Cardiac muscle cell (in vitro differentiated cells and primary cell): ENCODE results near the gene ROGDI. TPM values are rescaled to one million over a fixed set of nuclear protein-coding genes. Genes with fewer than 3 reads are reported as not detected.
A peak's percentile ranks its signal among the peaks of the same experiment; 100 is the strongest.

ENCODE experiments used
- DNase-seq, 2 donors: peaks; one replicate each; pipeline versions ENCODE4 v3.0.0 to v3.0.0-alpha.2; 2010 to 2017; ENCODE audit warnings: low read depth in 1 of 2, low spot score in 1 of 2
- H3K27ac ChIP-seq: fragments of 200-600 bp; sonication (generic); 2 replicates; pipeline ENCODE4 v1.5.1; 2016
- H3K27me3 ChIP-seq: fragments of 200-600 bp; sonication (generic); 2 replicates; pipeline ENCODE4 v1.6.0; 2016; ENCODE audit warnings: control low read depth
- H3K36me3 ChIP-seq: fragments of 200-600 bp; sonication (generic); 2 replicates; pipeline ENCODE4 v1.5.1; 2016; ENCODE audit warnings: control low read depth
- H3K4me1 ChIP-seq: fragments of 200-600 bp; sonication (generic); 2 replicates; pipeline ENCODE4 v1.8.1; 2017; ENCODE audit warnings: low read depth, mild to moderate bottlenecking, mixed run types
- H3K4me3 ChIP-seq: fragments of 200-600 bp; sonication (generic); 2 replicates; pipeline ENCODE4 v1.5.1; 2016; ENCODE audit warnings: mild to moderate bottlenecking
- H3K9me3 ChIP-seq: fragments of 200-600 bp; sonication (generic); 2 replicates; pipeline ENCODE4 v1.5.1; 2017; ENCODE audit warnings: low read depth, mild to moderate bottlenecking, control low read depth
- CTCF ChIP-seq: IDR thresholded peaks from 2 replicates; pipeline ENCODE4 v1.5.1; 2012; ENCODE audit warnings: low read depth, mild to moderate bottlenecking, low read length
- polyA plus RNA-seq: library from polyadenylated mRNA; unstranded; fragments of >200 nt; fragmentation: Nextera tagmentation; extraction: Ambion mirVana; gene quantifications from 2 replicates; pipeline ENCODE4 v1.2.1, GENCODE V29; 2016
- total RNA-seq: library from RNA; depleted of rRNA; stranded (reverse); fragments of >200 nt; gene quantifications from 2 replicates; pipeline ENCODE4 v1.2.3, GENCODE V29; 2016

Gene ROGDI
- total and polyA plus RNA-seq, 2 experiments from 2014 or later = 146 to 220 TPM

- no peaks in the 10 kb centered on the region for H3K4me1 ChIP-seq
- no peaks in the 10 kb centered on the region for H3K27me3 ChIP-seq
These were observed 11.0 kb upstream of the ROGDI start for GRCh38 chr16:4813251-4814003.

DNA sequence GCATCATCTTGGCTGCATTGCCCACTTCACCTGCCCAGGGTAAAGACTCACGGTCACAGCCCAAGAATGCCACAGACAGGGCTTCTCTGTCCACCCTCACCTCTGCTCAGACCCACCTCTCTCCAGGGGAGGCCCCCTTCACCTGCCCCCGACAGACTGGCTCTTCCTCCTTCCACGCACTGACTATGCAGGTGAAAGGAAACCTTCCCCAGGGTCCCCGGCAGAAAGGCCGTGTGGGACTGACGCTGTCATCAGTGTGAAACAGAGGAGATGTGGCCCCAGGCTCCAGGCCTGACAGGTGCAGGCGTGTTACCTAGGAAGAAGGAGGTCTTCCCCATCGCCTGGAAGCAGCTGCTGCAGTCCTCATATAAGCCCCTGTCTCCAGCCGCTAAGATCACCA lies 9.3 kb upstream of the ROGDI start:
- H3K27me3 ChIP-seq = no peaks in the 10 kb centered on the region
- no peaks in the 10 kb centered on the region for H3K4me1 ChIP-seq
- no peak for DNase-seq
- no peak for TF ChIP-seq CTCF
- no peak overlapping the region for H3K27ac ChIP-seq
- no peak overlapping the region for H3K4me3 ChIP-seq
- H3K36me3 ChIP-seq = peaks cover 55% of the 10 kb centered on the region
- no peaks in the 10 kb centered on the region for H3K9me3 ChIP-seq

More at GRCh38 chr16:4813251-4814003, 11.0 kb upstream of the ROGDI start:
- TF ChIP-seq CTCF = no peak
- DNase-seq = no peak
- no peaks in the 10 kb centered on the region for H3K9me3 ChIP-seq
- no peak overlapping the region for H3K27ac ChIP-seq
- H3K36me3 ChIP-seq = peaks cover 47% of the 10 kb centered on the region
- H3K4me3 ChIP-seq = no peak overlapping the region

GRCh38 chr16:4811242-4811641 lies 8.8 kb upstream of the ROGDI start:
- H3K4me3 ChIP-seq = no peak overlapping the region
- TF ChIP-seq CTCF = no peak
- no peak for DNase-seq
- H3K36me3 ChIP-seq = peaks cover 52% of the 10 kb centered on the region
- H3K27me3 ChIP-seq = no peaks in the 10 kb centered on the region
- H3K9me3 ChIP-seq = no peaks in the 10 kb centered on the region
- no peak overlapping the region for H3K27ac ChIP-seq
- no peaks in the 10 kb centered on the region for H3K4me1 ChIP-seq

DNA sequence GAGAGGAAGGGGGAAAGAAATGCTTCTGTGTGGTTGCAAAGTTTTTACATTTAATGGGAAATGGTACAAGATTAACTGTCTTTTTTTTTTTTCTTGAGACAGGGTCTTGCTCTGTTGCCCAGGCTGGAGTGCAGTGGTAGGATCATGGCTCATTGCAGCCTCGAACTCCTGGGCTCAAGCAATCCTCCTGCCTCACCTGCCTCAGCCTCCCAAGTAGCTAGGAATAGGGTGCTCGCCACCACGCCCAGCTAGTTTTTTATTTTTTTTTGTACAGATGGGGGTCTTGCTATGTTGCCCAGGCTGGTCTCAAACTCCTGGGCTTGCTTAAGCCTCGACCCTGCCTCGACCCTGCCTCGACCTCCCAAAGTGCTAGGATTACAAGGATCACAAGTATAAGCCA lies 3.8 kb upstream of the ROGDI start:
- peaks cover 35% of the 10 kb centered on the region for H3K4me1 ChIP-seq
- H3K9me3 ChIP-seq = no peaks in the 10 kb centered on the region
- H3K36me3 ChIP-seq = peaks cover 20% of the 10 kb centered on the region
- no peaks in the 10 kb centered on the region for H3K27me3 ChIP-seq
- no peak for DNase-seq
- TF ChIP-seq CTCF = no peak
- H3K27ac ChIP-seq = peak overlapping the region; percentile 90
- H3K4me3 ChIP-seq = no peak overlapping the region

GRCh38 chr16:4805231-4805630 lies 2.8 kb upstream of the ROGDI start:
- Histone ChIP-seq H3K27me3 (no peaks in the 10 kb centered on the region), H3K4me1 (peaks cover 38% of the 10 kb centered on the region), H3K27ac (peak overlapping the region; percentile 90), H3K4me3 (no peak overlapping the region), H3K9me3 (no peaks in the 10 kb centered on the region), H3K36me3 (peaks cover 18% of the 10 kb centered on the region)
- DNase-seq = peak; percentile 27 to 60
- TF ChIP-seq CTCF = no peak
